K562 (cell line): Measurements from ENCODE around the gene RTBDN. TPM values are rescaled to one million over a fixed set of nuclear protein-coding genes. Genes with fewer than 3 reads are reported as not detected.

Experiments used
- ATAC-seq: fragments of 200-7000 bp; cut with Tn5 transposase; 3 replicates; pipeline ENCODE4 v1.9.1; 2020; ENCODE audit warnings: moderate library complexity
- BruUV-seq: library from RNA; stranded (reverse); fragments of 400-500 nt; replicated peaks from 2 replicates; lab custom pipeline; 2021; lab: Mats Ljungman, UMichigan
- CTCF ChIA-PET: fragments of 300-600 bp; formaldehyde crosslinking; extraction: SDS; loops from one replicate; lab custom pipeline; 2021; ENCODE audit warnings: low intra/inter-chr PET ratio; lab: Yijun Ruan, JAX
- POLR2A ChIA-PET: fragments of 300-600, 350-650 bp; sonication (Branson Sonifier 250); formaldehyde crosslinking; extraction: SDS; loops from one replicate; lab custom pipeline; 2021; ENCODE audit warnings: antibody characterized with exemption, inconsistent platforms; lab: Yijun Ruan, JAX
- DNase-seq, 4 experiments: peaks; one replicate each; pipeline versions ENCODE4 v3.0.0 to v3.0.0-alpha.2; 2011 to 2018; ENCODE audit warnings: low spot score in 3 of 4, mixed read lengths in 3 of 4; ENCODE audit errors: extremely low read depth in 1 of 4
- FAIRE-seq: peaks from 2 replicates; lab custom pipeline; 2011; peaks lifted over from hg19 to GRCh38; lab: Jason Lieb, UNC
- H2AFZ ChIP-seq: 2 replicates; pipeline ENCODE4 v1.6.0; 2011; ENCODE audit warnings: low read depth, low read length, control low read depth, inconsistent platforms
- H3K27ac ChIP-seq: fragments of 200-600 bp; 3 replicates; pipeline ENCODE4 v1.8.0; 2011; ENCODE audit warnings: low read depth, mild to moderate bottlenecking, control low read depth, inconsistent platforms, low read length, moderate library complexity, mixed read lengths; ENCODE audit errors: extremely low read depth
- H3K27me3 ChIP-seq, 2 experiments: fragments of 300-600 bp in 1 of 2; 2 replicates in 1 of 2; 3 replicates in 1 of 2; pipeline versions ENCODE4 v1.6.0 to v1.8.0; 2011; ENCODE audit warnings: inconsistent platforms in 2 of 2, low read length in 2 of 2, mild to moderate bottlenecking in 1 of 2, mixed read lengths in 1 of 2, moderate library complexity in 1 of 2; ENCODE audit not compliant: control insufficient read depth in 2 of 2, insufficient read depth in 2 of 2
- H3K36me3 ChIP-seq: fragments of 300-600 bp; 3 replicates; pipeline ENCODE4 v1.8.0; 2011; ENCODE audit warnings: mild to moderate bottlenecking, low read length, inconsistent platforms; ENCODE audit not compliant: control insufficient read depth, insufficient read depth
- H3K4me1 ChIP-seq, 2 experiments: fragments of 200-600 bp in 1 of 2; replicated peaks in 1 of 2; 2 replicates in 1 of 2; 3 replicates in 1 of 2; pipeline versions ENCODE4 v1.5.1 to v1.8.0; 2011; ENCODE audit warnings: inconsistent platforms in 2 of 2, low read length in 2 of 2, mild to moderate bottlenecking in 1 of 2, mixed read lengths in 1 of 2, moderate library complexity in 1 of 2; ENCODE audit not compliant: control insufficient read depth in 2 of 2, insufficient read depth in 2 of 2
- H3K4me2 ChIP-seq: 2 replicates; pipeline ENCODE4 v1.6.1; 2011; ENCODE audit warnings: low read length, control low read depth, inconsistent platforms, mixed read lengths; ENCODE audit not compliant: insufficient read depth
- H3K4me3 ChIP-seq: fragments of 200-600 bp; sonication (generic), shearing (Covaris generic); 2 replicates; pipeline ENCODE4 v1.5.1; 2016; ENCODE audit warnings: control low read depth, inconsistent platforms
- H3K79me2 ChIP-seq: fragments of 200-600 bp; 3 replicates; pipeline ENCODE4 v1.8.0; 2011; ENCODE audit warnings: low read length, inconsistent platforms; ENCODE audit not compliant: control insufficient read depth, insufficient read depth
- H3K9ac ChIP-seq, 2 experiments: 2 replicates each; pipeline versions ENCODE4 v1.6.0 to v1.6.1; 2011; ENCODE audit warnings: low read depth in 2 of 2, low read length in 2 of 2, control low read depth in 1 of 2, inconsistent platforms in 1 of 2, mild to moderate bottlenecking in 1 of 2, mixed read lengths in 1 of 2; ENCODE audit not compliant: insufficient read depth in 1 of 2
- H3K9me1 ChIP-seq: one replicate; pipeline ENCODE4 v1.6.0; 2011; ENCODE audit warnings: inconsistent platforms, mild to moderate bottlenecking, low read length, moderate library complexity; ENCODE audit not compliant: control insufficient read depth, insufficient read depth
- H3K9me3 ChIP-seq: replicated peaks from 2 replicates; pipeline ENCODE4 v1.5.1; 2011; ENCODE audit warnings: low read depth, low read length, inconsistent platforms; ENCODE audit not compliant: control insufficient read depth, insufficient read depth
- H4K20me1 ChIP-seq: replicated peaks from 2 replicates; pipeline ENCODE4 v1.6.1; 2011; ENCODE audit warnings: low read length, inconsistent platforms, mixed read lengths; ENCODE audit not compliant: control insufficient read depth, insufficient read depth
- BMI1 ChIP-seq: fragments of 150-350 bp; IDR thresholded peaks from 2 replicates; pipeline ENCODE4 v1.6.1; 2014; ENCODE audit warnings: low read length
- CREM ChIP-seq: IDR thresholded peaks from 2 replicates; pipeline ENCODE4 v1.6.1; 2014; ENCODE audit warnings: antibody characterized with exemption, low read depth
- FOXA1 ChIP-seq: fragments of 450-650 bp; IDR thresholded peaks from 2 replicates; pipeline ENCODE4 v1.6.1; 2016; ENCODE audit warnings: mild to moderate bottlenecking, borderline replicate concordance
- GTF2A2 ChIP-seq: IDR thresholded peaks from 2 replicates; pipeline ENCODE4 v1.6.1; 2016; ENCODE audit warnings: mild to moderate bottlenecking, missing genetic modification characterization, missing compliant biosample characterization
- HSF4 ChIP-seq: fragments of 250-450 bp; sonication (Bioruptor Pico); IDR thresholded peaks from 2 replicates; pipeline ENCODE4 v2.1.2; 2022; ENCODE audit warnings: mild to moderate bottlenecking, moderate library complexity, borderline replicate concordance
- KAT8 ChIP-seq: fragments of 450-650 bp; IDR thresholded peaks from 2 replicates; pipeline ENCODE4 v1.6.1; 2016; ENCODE audit warnings: low read depth, mild to moderate bottlenecking
- MCM2 ChIP-seq: fragments of 450-650 bp; IDR thresholded peaks from 2 replicates; pipeline ENCODE4 v1.6.1; 2017; ENCODE audit warnings: low read depth, mild to moderate bottlenecking
- MECOM ChIP-seq: fragments of 250-450 bp; sonication (Bioruptor Pico); IDR thresholded peaks from 2 replicates; pipeline ENCODE4 v1.8.0; 2022; ENCODE audit warnings: inconsistent platforms
- MEF2A ChIP-seq: IDR thresholded peaks from 2 replicates; pipeline ENCODE4 v1.6.1; 2011; ENCODE audit warnings: low read depth, mild to moderate bottlenecking, low read length, moderate library complexity; ENCODE audit not compliant: control insufficient read depth
- MIER1 ChIP-seq: fragments of 450-650 bp; IDR thresholded peaks from 2 replicates; pipeline ENCODE4 v1.6.1; 2016; ENCODE audit warnings: antibody characterized with exemption, mild to moderate bottlenecking, low read depth
- MYBL2 ChIP-seq, 2 experiments: fragments of 450-650 bp in 1 of 2; sonication (generic) in 1 of 2; formaldehyde crosslinking in 1 of 2; IDR thresholded peaks; 2 replicates each; pipeline versions ENCODE4 v1.6.1 to v1.8.1; 2017 to 2022; ENCODE audit warnings: borderline replicate concordance in 1 of 2, inconsistent platforms in 1 of 2, low read depth in 1 of 2, mild to moderate bottlenecking in 1 of 2, missing genetic modification reagents in 1 of 2, moderate library complexity in 1 of 2
- MYC ChIP-seq, 2 experiments: fragments of 250-450 bp in 1 of 2; sonication (Bioruptor Pico) in 1 of 2; IDR thresholded peaks; 2 replicates each; pipeline versions ENCODE4 v1.5.1 to v1.6.1; 2012 to 2021; ENCODE audit warnings: low read depth in 2 of 2, borderline replicate concordance in 1 of 2, improper control_type of control experiment in 1 of 2, low read length in 1 of 2, mild to moderate bottlenecking in 1 of 2, moderate library complexity in 1 of 2
- NR4A1 ChIP-seq, 2 experiments: fragments of 250-450 bp in 1 of 2; fragments of 450-650 bp in 1 of 2; sonication (Bioruptor Pico) in 1 of 2; IDR thresholded peaks; 2 replicates each; pipeline versions ENCODE4 v1.4.0 to v1.6.1; 2016 to 2020; ENCODE audit warnings: mild to moderate bottlenecking in 2 of 2, missing compliant biosample characterization in 1 of 2, missing genetic modification characterization in 1 of 2, moderate library complexity in 1 of 2
- SMARCC2 ChIP-seq: fragments of 450-650 bp; IDR thresholded peaks from 2 replicates; pipeline ENCODE4 v1.6.1; 2017; ENCODE audit warnings: antibody characterized with exemption, moderate library complexity, mild to moderate bottlenecking, low read depth
- TAF9B ChIP-seq: fragments of 450-650 bp; IDR thresholded peaks from 2 replicates; pipeline ENCODE4 v1.6.1; 2018; ENCODE audit warnings: mild to moderate bottlenecking; ENCODE audit not compliant: partially characterized antibody
- TARDBP ChIP-seq: fragments of 450-650 bp; IDR thresholded peaks from 2 replicates; pipeline ENCODE4 v1.6.1; 2016
- ZEB2 ChIP-seq: fragments of 450-650 bp; IDR thresholded peaks from 2 replicates; pipeline ENCODE4 v1.6.1; 2016
- ZFP30 ChIP-seq: fragments of 250-450 bp; sonication (Bioruptor Pico); IDR thresholded peaks from 2 replicates; pipeline ENCODE4 v1.8.0; 2022; ENCODE audit warnings: moderate library complexity, mild to moderate bottlenecking, inconsistent platforms, borderline replicate concordance
- ZKSCAN1 ChIP-seq: fragments of 150-350 bp; IDR thresholded peaks from 2 replicates; pipeline ENCODE4 v1.6.1; 2016; ENCODE audit warnings: low read depth, low read length
- ZNF253 ChIP-seq: fragments of 250-450 bp; sonication (Bioruptor Pico); conservative IDR thresholded peaks from 2 replicates; pipeline ENCODE4 v1.6.1; 2021; ENCODE audit warnings: mild to moderate bottlenecking
- ZNF561 ChIP-seq: fragments of 450-650 bp; formaldehyde crosslinking; conservative IDR thresholded peaks from 2 replicates; pipeline ENCODE4 v1.4.0; 2020; ENCODE audit warnings: mild to moderate bottlenecking, moderate library complexity
- ZNF644 ChIP-seq: fragments of 200-800 bp; sonication (Bioruptor generic); IDR thresholded peaks from 2 replicates; pipeline ENCODE4 v1.6.1; 2016; ENCODE audit warnings: low read depth, missing genetic modification characterization, missing compliant biosample characterization
- ZNF778 ChIP-seq: fragments of 450-650 bp; formaldehyde crosslinking; IDR thresholded peaks from 2 replicates; pipeline ENCODE4 v1.4.0; 2020; ENCODE audit warnings: mild to moderate bottlenecking, moderate library complexity
- WGBS: fragments of 100-300 bp; shearing (Covaris generic); methylation state at CpG from one replicate; pipeline ENCODE4 v1.1.6; 2016; ENCODE audit warnings: low coverage, mixed read lengths; ENCODE audit not compliant: insufficient coverage; ENCODE audit errors: missing lambda C conversion rate; 5-methylcytosine and 5-hydroxymethylcytosine counted together
- in situ Hi-C: fragments of 300-500 bp; cut with MboI; formaldehyde crosslinking; loops from 4 replicates; pipeline ENCODE4 v1.15.0; 2018; ENCODE audit warnings: inconsistent platforms, mixed read lengths
- intact Hi-C: fragments of 100-400 bp; cut with micrococcal nuclease; formaldehyde crosslinking; loops from 2 replicates; pipeline ENCODE4 v1.14.2; 2022
- polyA plus RNA-seq, 8 experiments: library from polyadenylated mRNA; depleted of rRNA in 4 of 8; stranded (reverse) in 5 of 8; unstranded in 3 of 8; fragments of >200 nt; fragmentation: Nextera tagmentation in 2 of 8; fragmentation: Illumina TruSeq in 1 of 8; extraction: Ambion mirVana in 2 of 8; extraction: Trizol in 1 of 8; gene quantifications; 2 replicates each; pipeline versions ENCODE4 v1.2.1 to v1.2.3, GENCODE V29; 2011 to 2014; ENCODE audit warnings: inconsistent platforms in 1 of 8, missing spikeins in 1 of 8
- total RNA-seq, 7 experiments: library from RNA; depleted of rRNA in 6 of 7; stranded (reverse); fragments of >200 nt in 6 of 7; fragmentation: Illumina TruSeq in 2 of 7; extraction: Trizol in 2 of 7; gene quantifications; 2 replicates each; pipeline versions ENCODE4 v1.2.1 to v1.2.3, GENCODE V29; 2011 to 2021; ENCODE audit warnings: low replicate concordance in 1 of 7
- TF ChIP-seq, protein P1 (sequence below): fragments of 450-650 bp; conservative IDR thresholded peaks from 2 replicates; pipeline ENCODE4 v1.6.1; 2016; ENCODE audit warnings: missing genetic modification characterization, low read depth, mild to moderate bottlenecking, control low read depth, missing compliant biosample characterization

Gene RTBDN
- total and polyA plus RNA-seq, 9 of the 15 experiments (the other 6 are each of a cell fraction or from before 2014, with no cell fraction given), result 0.20 to 2.3 (median 0.72) TPM; not detected in 1

DNA sequence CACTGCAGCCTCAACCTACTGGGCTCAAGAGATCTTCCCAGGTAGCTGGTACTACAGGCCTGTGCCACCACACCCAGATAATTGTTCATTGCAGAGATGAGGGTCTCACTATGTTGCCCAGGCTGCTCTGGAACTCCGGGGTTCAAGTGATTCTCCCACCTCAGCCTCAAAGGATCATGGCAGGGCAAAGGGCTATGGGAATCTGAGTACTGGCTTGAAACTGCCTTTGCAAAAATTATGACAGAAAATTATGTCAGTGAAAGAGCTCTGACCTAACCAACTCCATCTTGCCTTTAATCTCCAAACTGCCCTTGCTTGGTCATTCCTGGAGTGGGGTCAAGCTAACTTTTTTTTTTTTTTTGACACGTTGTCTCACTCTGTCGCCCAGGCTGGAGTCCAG lies 48.2 kb upstream of the RTBDN start:
- peak overlapping the region; percentile 96 for H3K27ac ChIP-seq
- H3K9me1 ChIP-seq, result no peaks in the 10 kb centered on the region
- H2AFZ ChIP-seq, result no peak overlapping the region
- H3K9ac ChIP-seq, result peak overlapping the region; percentile 71 to 94; a peak in 3 of 4 replicates
- FAIRE-seq (no peak), ATAC-seq (no peak), DNase-seq (no peak)
- peak overlapping the region; percentile 42 for H3K4me2 ChIP-seq
- POLR2A ChIA-PET, result interaction anchor here (0.5 to 2.9 kb wide), 7 partner anchors 9 to 1743 kb away, joined by 3 to 23 read pairs (median 3); partner anchors contain the start of genes GCDH and SYCE2
- peaks cover 5% of the 10 kb centered on the region; the same call in 1 of the 2 replicates for H4K20me1 ChIP-seq
- peaks cover 41% of the 10 kb centered on the region for H3K36me3 ChIP-seq
- peaks cover 32 to 74% of the 10 kb centered on the region in 2 experiments; a peak in 4 of 5 replicates for H3K4me1 ChIP-seq
- intact Hi-C loops, result no loop called here
- BruUV-seq, result TSS peak; percentile 34
- WGBS, result 48% methylated on average over 2 of the region's 3 CpGs
- H3K4me3 ChIP-seq, result no peak overlapping the region
- H3K79me2 ChIP-seq, result peaks cover 69% of the 10 kb centered on the region
- no peaks in the 10 kb centered on the region for H3K27me3 ChIP-seq
- CTCF ChIA-PET, result no interaction called here
- in situ Hi-C loops, result no loop called here
- H3K9me3 ChIP-seq, result no peaks in the 10 kb centered on the region
- no peak for TF ChIP-seq ZKSCAN1
- TF ChIP-seq TAF9B, result no peak
- TF ChIP-seq HSF4 (CRISPR knock-in tag), result peak; percentile 93
- no peak for TF ChIP-seq MYBL2 (IDR thresholded peaks at IDR 0.05; ENCODE audit: low read depth)
- TF ChIP-seq MYBL2 (CRISPR knock-in tag; IDR thresholded peaks at IDR 0.05; ENCODE audit: borderline replicate concordance), result no peak
- peak; percentile 80 for TF ChIP-seq GTF2A2 (tag)
- TF ChIP-seq SMARCC2, result no peak
- TF ChIP-seq NR4A1 (CRISPR knock-in tag; IDR thresholded peaks at IDR 0.05), result peak; percentile 72; the same call in 1 of the 2 replicates
- peak; percentile 96 for TF ChIP-seq NR4A1 (tag; IDR thresholded peaks at IDR 0.05)
- TF ChIP-seq BMI1, result no peak
- TF ChIP-seq KAT8, result no peak
- 0 out of 2 replicates have a peak, but pooled peaks have one; percentile 6 for TF ChIP-seq ZNF561 (CRISPR knock-in tag)
- TF ChIP-seq MECOM, result peak; percentile 88
- TF ChIP-seq ZNF644 (tag), result 0 out of 2 replicates have a peak, but pooled peaks have one; percentile 35
- no peak for TF ChIP-seq MYC (IDR thresholded peaks at IDR 0.05; ENCODE audit: low read depth, low read length)
- TF ChIP-seq MYC (CRISPR knock-in tag; IDR thresholded peaks at IDR 0.05; ENCODE audit: borderline replicate concordance, low read depth), result peak; percentile 70; the same call in 1 of the 2 replicates
- TF ChIP-seq MIER1, result no peak
- TF ChIP-seq CREM, result no peak
- TF ChIP-seq MEF2A, result no peak
- TF ChIP-seq ZFP30 (CRISPR knock-in tag), result no peak
- no peak for TF ChIP-seq MCM2
- no peak for TF ChIP-seq FOXA1
- no peak for TF ChIP-seq ZNF778
- TF ChIP-seq, protein P1, sequence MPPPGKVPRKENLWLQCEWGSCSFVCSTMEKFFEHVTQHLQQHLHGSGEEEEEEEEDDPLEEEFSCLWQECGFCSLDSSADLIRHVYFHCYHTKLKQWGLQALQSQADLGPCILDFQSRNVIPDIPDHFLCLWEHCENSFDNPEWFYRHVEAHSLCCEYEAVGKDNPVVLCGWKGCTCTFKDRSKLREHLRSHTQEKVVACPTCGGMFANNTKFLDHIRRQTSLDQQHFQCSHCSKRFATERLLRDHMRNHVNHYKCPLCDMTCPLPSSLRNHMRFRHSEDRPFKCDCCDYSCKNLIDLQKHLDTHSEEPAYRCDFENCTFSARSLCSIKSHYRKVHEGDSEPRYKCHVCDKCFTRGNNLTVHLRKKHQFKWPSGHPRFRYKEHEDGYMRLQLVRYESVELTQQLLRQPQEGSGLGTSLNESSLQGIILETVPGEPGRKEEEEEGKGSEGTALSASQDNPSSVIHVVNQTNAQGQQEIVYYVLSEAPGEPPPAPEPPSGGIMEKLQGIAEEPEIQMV, result peak; percentile 83
- TF ChIP-seq ZNF253, result no peak
- TF ChIP-seq ZEB2, result no peak
- no peak for TF ChIP-seq TARDBP
